HG03575 (cell line): Measurements from ENCODE around the gene GYG1.
A peak's percentile ranks its signal among the peaks of the same experiment; 100 is the strongest.
"Not testable (repeated sequence)": the region's sequence is repeated elsewhere in the genome, so short reads cannot be mapped to it uniquely, and the experiment has no call there.

Source experiments
- ATAC-seq: cut with Tn5 transposase; IDR thresholded peaks from one replicate; pipeline ENCODE4 v1.9.1; 2021; ENCODE audit not compliant: unreplicated experiment, insufficient number of reproducible peaks, low FRiP score; ENCODE audit errors: extremely low read depth

Gene GYG1

DNA sequence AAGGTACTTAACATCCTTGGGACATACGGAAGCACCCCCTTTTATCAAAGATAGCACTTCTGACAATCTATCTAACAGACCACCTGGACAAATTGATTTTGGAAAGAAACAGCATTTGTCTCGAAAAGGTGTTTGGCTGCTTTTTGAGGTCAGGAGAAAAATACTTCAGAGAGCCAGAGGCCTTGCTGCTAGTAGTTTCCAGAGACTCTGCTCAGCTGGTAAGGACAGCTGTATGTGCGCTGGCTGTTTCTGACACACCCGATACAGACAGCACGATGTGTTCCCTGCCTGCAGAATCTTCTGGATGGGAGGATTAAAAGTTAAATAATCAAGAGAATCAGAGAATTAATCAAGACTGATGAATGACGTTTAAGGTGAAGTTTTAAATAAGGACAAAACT, 15.6 kb upstream of the GYG1 start:
- no peak for ATAC-seq

DNA sequence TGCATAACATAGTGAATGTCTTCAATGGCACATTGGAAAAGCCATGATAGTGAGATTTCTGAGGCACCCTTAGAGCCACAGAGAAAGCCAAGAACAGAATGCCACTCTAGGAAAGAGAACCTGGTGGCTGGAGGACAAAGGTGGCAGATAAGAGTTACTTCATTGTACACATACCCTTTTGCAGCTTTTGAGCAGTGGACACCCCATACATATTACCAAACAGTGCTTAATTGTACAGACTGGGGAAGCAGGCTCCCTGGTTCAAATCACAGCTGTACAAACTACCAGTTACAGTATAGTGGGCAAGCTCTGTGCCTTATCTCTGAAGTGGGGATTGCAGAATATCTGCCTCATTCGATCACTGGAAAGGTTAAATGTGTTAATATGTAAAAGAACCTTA, 10.1 kb upstream of the GYG1 start:
- ATAC-seq, result no peak

DNA sequence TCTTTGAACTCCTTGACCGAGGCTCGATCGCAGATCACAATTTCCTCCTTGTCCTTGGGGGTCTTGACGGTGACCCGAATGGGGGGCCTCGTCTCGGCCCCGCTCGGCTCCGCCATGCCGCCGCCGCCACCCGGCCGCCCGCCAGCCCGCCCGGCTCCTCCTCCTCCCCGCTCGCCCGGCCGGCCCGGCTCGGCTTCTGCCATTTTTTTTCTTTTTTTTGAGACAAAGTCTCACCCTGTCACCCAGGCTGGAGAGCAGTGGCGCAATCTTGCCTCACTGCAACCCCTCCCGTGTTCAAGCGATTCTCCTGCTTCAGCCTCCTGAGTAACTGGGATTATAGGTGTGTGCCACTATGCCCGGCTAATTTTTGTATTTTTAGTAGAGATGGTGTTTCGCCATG, 3.8 kb upstream of the GYG1 start:
- ATAC-seq, result not testable (repeated sequence)

DNA sequence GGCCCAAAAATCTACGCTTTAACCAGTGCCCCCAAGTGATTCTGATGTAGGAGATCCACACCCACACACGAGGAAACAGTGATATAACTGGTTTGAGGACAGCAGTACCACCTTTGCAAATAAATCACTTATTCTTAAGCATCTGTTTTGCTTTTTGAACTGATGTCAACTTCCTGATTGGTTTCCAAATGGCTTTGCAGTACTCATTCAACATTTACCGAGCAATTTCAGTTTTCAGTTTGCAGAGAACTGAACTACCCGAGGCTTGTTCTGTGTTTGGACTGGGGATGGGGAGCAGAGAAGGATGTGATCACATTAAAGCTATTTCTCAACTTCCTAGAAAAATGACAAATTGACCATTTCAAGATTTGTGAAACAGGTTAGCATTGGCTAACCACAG, 1.1 kb upstream of the GYG1 start:
- ATAC-seq, result no peak

DNA sequence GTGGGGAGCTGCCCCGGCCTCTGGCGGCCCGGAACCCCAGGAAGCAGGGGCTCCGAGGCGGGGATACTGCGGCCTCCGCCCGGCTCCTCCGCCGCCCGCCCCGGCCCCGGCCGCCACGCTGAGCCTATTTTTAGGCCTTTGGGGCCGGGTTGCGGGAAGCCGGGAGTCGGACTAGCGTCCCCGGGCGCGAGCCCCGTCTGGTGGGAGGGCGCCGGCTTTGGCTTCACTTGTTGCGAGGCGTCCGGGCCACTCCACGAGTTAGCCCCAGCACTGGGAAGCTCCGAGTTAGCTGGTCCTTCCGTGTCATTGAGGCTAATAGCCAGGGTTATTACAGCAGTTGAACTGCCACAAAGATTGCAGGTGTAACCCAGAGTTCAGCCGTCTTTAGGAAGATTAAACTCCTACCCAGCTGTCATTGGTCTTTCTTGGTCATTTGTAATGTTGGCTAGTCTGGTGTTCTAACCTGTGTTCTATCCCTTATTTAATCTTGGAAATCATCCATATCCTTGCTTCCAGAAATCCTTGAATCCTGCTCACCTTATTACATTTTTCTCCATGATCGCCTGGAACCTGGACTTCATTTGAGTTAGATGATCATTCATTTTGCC, 791 bp downstream of the GYG1 start:
- ATAC-seq, result peak; percentile 9

DNA sequence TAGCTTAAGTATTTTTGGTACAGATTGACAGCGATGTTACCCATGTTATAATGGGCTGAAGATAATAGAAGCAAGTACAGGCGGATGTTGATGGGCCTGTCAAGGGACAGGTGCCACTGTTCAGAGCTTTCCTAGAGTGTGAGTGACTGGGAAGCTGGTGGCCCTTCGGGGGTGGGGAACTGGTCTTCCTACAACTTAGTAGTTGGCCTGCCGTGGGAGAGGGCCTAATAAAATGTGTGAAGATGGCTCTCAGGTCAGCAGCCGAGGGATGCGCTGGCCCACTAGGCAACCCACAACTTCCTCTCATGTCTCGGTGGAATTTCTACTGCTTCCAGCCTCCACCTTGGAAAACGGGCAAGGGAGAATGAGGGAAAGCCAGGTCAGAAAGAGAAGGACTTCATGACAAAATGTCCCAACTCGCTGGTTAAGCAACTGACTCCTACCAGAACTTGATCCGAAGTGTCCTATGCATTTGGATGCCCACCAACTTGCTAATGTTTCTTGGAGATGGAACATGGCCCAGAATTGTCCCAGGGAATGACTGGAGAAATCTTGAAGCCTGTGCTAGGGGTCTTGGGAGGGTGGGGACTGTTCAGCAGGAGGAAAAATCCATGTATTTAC, 1.4 kb downstream of the GYG1 start:
- ATAC-seq, result no peak

DNA sequence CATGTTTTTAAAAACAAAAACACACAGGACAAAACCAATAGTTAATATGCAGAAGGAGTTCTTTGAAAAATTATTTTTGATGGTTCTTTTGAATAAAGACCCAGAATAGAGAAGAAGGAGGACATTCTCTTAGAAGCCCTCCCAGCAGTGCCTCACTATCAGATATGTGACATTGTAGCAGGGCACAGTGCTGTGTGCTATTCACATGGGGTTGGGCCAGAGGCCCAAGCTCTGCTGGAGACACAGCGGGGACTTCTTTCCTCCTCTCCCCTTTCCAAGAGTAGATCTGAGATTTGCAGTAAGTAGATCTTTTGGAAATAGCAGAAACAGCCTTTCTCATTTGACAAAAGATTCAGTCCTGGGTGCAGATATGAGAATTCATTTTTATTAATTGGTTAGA, 6.3 kb downstream of the GYG1 start:
- ATAC-seq, result no peak

DNA sequence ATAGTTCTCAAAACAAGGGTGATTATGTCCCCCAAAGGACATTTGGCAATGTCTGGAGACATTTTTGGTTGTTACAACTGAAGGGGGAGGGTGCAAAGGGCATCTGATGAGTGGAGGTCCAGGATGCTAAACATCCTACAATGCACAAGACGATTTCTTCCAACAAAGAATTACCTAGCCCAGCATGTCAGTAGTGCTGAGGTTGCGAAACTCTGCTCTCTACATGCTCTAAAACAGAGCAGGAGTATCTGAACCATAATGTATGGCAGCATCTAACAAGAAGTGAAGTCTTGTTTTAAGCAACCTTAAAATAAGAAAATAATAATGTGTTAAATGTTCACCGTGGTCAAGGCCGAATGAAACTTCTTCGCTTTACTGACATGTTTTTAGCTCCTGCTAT, 7.0 kb downstream of the GYG1 start:
- no peak for ATAC-seq

DNA sequence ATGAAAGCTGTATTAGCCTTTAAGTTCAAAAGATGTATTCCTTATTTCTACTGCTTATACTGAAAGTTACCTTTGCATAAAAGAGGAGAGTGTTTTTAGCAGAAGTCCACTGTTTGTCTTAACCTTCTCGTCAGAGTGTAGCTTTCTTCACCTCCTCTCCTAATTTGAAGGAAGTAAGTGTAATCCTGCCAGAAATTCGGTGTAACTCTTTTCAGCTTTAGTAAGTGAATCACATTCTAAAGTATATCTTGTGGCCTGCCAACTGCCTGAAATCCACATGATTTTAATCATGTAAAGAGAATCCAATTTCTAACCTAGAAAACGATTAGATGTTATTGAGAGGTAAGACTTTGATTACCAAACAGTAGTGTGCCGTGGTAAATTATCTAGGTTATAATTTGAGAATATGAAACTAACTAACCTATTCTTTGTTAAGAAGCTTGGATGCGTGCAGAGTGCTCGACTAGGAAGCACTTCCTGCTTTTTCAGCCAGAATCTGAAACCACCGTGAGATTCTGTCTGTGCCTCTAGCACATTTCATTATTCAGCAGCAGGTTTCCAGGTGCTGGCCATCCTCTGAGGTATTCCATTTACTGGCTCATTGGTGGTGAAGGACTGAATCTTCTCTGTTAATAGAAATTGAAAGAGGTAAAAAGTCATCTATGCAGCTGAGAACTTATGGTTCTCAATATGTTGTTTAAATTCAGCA, 7.5 kb downstream of the GYG1 start:
- ATAC-seq, result no peak

DNA sequence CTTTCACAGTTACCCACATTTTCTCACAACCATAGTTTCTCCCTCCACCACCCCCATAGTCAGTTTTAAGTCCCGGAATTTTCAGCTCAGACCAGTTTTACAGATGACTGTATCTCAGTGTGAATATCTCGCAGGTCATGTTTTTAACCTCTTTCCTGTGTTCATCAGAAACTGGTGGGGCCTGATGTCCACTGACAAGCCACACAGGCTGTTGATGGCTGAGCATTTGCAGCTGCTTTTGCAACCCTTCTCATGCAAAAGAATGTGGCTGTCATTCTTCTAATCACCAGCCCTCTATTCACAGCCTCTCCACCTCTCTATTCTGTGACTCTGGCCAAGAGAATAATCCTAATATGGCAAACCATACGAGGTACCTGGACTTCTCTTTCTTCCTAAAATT, 8.5 kb downstream of the GYG1 start:
- no peak for ATAC-seq

DNA sequence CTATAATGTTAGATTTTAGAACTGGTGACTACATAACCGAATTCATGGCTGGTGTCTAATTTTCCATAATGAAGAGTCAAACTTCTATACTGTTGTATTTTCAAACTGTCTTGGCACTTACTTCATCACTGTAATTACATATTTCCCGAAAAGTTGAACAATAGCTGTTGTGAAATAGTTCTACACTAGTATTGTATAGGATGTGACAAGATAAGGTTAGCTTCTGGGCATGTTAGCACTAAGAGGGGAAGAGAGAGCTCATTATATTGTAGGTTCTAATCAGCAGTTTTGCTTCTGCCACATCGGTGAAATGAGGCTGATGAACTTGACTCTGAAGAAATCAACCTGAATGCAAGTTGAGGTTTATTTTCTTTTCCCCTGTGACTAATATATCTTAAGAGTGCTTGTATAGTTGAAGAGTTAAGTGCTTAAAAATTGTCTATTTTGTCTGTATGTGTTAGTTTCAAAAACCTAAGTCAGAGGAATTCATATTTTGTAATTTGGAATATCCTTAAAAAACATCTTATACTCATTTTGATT, 8.9 kb downstream of the GYG1 start:
- no peak for ATAC-seq

DNA sequence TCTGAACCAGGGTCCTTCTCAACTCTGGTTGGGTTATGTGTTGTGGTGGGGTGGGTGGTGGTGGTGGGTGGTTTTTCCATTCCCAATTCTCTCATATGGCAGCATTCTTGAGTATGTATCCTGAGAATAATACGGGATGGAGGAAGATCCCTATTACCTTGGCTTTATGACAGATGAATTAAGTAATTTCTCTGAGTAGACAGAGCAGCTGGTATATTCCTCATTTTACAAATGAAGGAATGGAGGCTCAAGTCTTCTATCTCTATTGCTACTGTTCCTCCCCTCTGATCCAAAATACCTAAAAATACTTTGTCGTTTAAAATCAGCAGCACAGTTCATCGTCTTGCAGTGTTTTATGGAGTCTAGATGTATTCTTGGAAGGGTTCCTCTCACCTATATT, 10.4 kb downstream of the GYG1 start:
- ATAC-seq, result no peak

DNA sequence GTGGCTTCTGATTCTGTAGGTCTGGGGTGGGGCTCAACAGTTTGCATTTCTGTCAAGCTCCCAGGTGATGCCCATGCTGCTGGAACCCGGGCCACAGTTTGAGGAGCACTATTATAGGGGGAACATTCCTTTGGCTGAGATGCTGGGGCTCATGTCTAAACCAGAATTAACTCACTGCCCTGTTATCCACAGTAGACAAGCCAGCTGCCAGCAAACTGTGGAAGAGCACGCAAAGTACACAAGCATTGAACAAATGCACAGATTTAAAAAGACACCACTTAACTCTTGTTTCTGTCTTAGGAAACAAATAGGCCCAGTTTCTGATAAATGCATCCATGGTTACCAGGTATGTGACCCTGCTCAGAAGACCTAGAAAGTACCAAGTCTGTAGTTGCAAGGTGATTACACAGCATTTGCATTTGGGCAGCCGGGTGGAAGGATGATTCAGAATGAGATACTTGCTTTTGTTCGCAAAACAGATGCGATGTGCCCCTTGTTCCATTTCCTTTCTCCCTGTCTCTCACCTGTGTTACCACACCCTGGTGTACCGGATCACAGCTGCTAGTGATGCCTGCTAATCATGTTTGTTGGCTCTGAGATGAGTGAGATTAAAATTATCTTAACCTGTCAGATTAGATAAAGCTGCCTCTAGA, 12.4 kb downstream of the GYG1 start:
- ATAC-seq, result peak; percentile 81

DNA sequence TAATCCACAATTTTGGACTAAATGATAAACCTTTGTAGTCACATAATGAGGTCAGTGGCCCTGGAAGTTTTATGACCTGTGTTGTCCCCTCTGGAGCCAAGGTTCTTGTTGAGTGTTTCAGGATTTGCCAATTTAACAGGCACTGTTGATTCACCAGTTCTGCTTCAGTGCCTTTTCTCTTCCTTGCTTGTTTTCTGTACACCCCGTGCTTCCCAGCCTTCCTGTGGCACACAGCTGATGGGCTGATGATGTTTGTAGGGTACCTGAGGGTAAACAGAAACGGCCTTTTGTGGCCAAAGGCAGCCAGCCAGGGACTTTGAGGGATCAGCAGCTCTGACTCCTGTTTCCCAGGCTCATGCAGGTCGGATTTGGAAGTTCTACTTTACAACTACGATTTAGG, 13.3 kb downstream of the GYG1 start:
- no peak for ATAC-seq

DNA sequence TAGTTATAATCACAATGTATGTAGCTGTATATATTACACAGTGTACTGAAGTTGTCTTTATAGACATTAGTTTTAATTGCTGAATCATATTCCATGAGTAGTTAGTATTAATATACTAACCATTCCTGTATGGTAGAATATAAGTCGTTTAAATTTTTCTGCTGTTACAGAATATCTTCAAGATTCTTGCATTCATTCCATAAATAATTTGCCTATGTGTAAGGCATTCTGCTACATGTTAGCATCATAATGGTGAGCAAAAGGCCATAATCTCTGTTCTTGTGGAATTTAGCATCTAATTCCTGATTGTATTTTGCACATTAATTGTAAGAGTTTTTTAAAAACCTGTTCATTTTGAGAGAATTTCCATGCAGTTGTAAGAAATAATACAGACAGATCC, 14.1 kb downstream of the GYG1 start:
- ATAC-seq, result no peak

DNA sequence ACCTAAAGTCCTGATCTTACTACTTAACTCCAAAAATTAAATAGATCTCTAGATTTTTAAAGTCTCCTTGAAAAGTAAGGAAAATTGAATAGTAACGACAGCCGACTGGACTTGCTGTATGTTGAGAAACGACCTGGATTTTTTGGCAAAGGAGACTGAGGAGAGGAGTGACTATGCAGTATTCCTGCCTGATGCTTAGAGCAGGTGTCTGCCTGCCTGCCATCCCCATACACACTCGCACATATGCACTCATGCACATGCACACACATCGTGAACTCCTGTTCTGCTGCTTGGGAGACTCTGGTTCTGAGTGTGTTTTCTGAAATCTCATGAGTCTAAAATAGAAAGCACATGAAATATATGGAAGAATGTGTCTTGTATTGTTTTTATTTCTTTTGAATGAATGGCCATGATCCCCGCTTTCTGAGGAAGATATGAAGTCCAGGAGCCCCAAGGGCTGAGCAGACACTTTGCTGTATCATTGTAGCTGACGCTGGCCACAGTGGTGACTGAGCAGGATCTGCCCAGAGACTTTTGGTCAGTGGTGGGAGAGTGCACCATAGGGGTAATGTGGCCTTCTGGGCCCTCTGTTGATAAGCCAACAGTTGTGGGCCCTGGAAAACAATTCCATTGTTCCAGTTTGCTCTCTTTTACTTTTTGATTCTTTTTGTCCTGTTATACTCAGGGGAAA, 16.4 kb downstream of the GYG1 start:
- no peak for ATAC-seq

DNA sequence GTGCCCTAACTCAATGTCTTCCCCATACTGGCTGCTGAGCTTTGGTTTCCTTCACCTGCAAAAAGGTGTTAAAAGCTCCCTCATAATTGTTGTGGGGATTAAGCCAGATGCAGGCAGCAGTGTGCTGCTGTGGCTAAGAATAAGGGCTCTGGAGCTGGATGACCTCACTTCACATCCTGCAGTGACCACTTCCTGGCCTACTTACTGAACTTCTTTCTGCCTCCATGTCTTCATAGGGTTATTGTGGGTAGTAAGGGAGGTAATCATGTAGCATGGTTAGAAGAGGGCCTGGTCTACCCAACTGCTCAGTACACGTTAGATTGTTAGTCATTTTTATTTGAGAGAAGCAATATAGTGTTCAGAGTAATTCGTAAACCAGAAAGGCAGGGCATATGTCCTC, 18.4 kb downstream of the GYG1 start:
- peak; percentile 59 for ATAC-seq

DNA sequence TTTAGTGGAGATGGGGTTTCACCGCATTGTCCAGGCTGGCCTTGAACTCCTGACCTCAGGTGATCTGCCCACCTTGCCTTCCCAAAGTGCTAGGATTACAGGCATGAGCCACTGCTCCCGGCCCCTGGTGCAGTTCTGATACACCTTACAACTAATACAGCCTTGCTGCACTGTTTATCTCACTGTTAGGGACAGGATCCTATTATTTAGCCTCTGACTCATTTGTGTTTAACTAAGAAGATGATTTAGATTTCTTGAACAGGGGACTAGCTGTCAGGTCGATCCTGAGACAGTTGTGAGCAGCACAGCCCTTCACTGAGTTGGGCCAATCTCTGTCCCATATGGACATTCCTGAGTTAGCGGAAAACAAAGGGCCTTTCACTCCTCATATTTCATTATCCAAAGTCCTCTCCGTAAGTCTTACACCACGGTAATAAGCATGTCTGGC, 19.2 kb downstream of the GYG1 start:
- ATAC-seq, result no peak

DNA sequence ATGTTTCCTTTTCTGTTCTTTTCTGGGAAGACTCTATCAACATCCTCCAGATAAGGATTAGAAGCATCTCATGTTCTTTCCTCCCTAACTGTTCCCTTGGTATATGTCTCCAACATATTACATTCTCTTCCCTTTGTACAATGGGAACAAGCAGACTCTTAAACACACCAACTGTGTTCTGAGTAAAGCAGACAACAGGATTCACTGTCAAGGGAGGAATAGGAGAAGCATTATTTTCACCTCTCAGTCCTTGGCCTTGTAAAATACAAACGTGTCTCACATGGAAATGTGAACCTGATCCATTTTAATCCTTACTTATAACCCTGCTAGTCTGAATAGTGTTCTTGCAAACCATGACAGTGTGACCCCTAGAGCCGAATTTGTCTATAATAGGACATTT, 19.6 kb downstream of the GYG1 start:
- no peak for ATAC-seq
